Duodenal mucosa (tissue), 2 donors: ENCODE data around the gene FBXO31.

ENCODE experiments used
- H3K27ac ChIP-seq: one replicate; pipeline ENCODE4 v1.7.0; 2013; ENCODE audit warnings: low read depth, low read length
- H3K27me3 ChIP-seq, 2 donors: one replicate each; pipeline ENCODE4 v1.7.0; 2013; ENCODE audit warnings: low read length in 2 of 2, control low read depth in 1 of 2; ENCODE audit not compliant: insufficient read depth in 2 of 2, control insufficient read depth in 1 of 2
- H3K36me3 ChIP-seq, 2 donors: one replicate each; pipeline ENCODE4 v1.7.0; 2013; ENCODE audit warnings: low read length in 2 of 2, control low read depth in 1 of 2; ENCODE audit not compliant: insufficient read depth in 2 of 2, control insufficient read depth in 1 of 2
- H3K4me1 ChIP-seq, 2 donors: one replicate each; pipeline ENCODE4 v1.7.0; 2013; ENCODE audit warnings: low read length in 2 of 2, control low read depth in 1 of 2; ENCODE audit not compliant: insufficient read depth in 2 of 2, control insufficient read depth in 1 of 2
- H3K4me3 ChIP-seq, 2 donors: one replicate each; pipeline ENCODE4 v1.7.0; 2013; ENCODE audit warnings: low read length in 2 of 2, low read depth in 1 of 2
- H3K9ac ChIP-seq, 2 donors: one replicate each; pipeline ENCODE4 v1.7.0; 2013; ENCODE audit warnings: low read length in 2 of 2, low read depth in 1 of 2
- H3K9me3 ChIP-seq, 2 donors: one replicate each; pipeline ENCODE4 v1.7.0; 2013; ENCODE audit warnings: low read length in 2 of 2, control low read depth in 1 of 2; ENCODE audit not compliant: control insufficient read depth in 1 of 2

FBXO31 gene

GRCh38 chr16:87297918-87298631 lies 85.5 kb downstream of the FBXO31 start:
- Histone ChIP-seq H3K9me3 (no peaks in the 10 kb centered on the region), H3K36me3 (no peaks in the 10 kb centered on the region), H3K27me3 (no peaks in the 10 kb centered on the region), H3K9ac (no peak overlapping the region), H3K4me3 (no peak overlapping the region), H3K4me1 (peaks cover 4 to 5% of the 10 kb centered on the region in 2 donors), H3K27ac (no peak overlapping the region)

DNA sequence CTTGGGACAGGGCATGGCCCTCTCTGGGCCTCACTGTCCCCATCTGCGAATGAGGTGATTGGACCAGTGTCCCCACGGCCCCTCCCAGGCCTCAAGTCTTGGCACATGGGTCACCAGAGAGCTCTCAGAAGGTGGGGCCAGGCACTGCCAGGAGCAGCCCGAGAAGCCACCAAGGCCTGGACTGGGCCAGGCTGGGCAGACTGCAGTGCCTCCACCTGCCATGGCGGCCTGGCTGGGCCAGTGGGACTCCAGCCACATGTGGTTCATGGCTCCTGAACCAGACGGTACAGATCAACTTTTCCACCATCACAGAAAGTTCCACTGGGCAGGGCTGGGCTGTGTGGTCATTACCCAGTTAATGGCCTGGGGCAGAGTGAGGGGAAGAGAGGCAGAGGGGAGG lies 86.2 kb downstream of the FBXO31 start:
- Histone ChIP-seq H3K4me3 (no peak overlapping the region), H3K4me1 (peaks cover 4 to 5% of the 10 kb centered on the region in 2 donors), H3K9me3 (no peaks in the 10 kb centered on the region), H3K9ac (no peak overlapping the region), H3K27me3 (no peaks in the 10 kb centered on the region), H3K36me3 (no peaks in the 10 kb centered on the region), H3K27ac (no peak overlapping the region)

DNA sequence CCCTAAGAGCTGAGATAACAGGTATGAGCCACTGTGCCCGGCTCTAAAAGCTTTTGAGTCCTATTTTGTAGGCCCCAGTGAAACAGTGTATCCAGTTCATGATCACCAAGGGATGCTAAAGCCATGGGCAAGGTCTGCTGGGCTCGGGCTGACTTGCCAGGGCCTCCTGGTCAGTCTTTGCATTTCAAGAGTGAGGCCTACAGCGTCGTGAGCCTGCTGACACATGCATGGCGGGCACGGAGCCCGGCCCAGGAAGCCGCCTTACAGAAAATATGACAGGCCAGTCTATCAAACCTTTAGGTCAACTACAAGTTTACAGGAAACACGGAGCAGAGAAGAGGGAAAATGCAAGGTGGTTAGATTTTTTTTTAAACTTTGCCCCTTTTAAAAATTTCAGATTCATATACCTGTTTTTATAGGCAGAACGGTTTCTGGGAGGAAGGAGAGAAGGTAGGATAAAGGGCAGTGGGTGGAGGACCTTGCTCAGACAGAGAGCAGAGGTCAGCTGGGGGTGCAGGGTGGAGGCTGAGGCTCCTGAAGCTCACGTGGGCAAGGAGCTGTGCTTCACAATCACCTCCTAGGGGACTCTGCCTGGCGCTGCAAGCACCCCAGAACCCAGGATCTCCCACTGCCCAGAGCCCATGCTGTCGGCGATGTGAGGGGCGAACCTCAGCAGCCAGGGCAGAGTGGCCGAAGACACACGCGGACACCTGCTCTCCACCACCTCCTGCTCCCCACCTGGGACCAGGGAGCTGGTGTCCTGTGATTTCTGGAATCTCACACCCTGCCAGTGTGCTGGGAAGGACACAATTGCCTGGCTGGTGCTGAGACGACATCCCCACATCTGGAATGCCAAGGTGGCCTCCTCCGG lies 87.7 kb downstream of the FBXO31 start:
- Histone ChIP-seq H3K4me3 (no peak overlapping the region), H3K27ac (no peak overlapping the region), H3K9ac (no peak overlapping the region), H3K27me3 (no peaks in the 10 kb centered on the region), H3K9me3 (peaks cover 0 to 6% of the 10 kb centered on the region in 2 donors), H3K36me3 (no peaks in the 10 kb centered on the region), H3K4me1 (peaks cover 4 to 5% of the 10 kb centered on the region in 2 donors)

DNA sequence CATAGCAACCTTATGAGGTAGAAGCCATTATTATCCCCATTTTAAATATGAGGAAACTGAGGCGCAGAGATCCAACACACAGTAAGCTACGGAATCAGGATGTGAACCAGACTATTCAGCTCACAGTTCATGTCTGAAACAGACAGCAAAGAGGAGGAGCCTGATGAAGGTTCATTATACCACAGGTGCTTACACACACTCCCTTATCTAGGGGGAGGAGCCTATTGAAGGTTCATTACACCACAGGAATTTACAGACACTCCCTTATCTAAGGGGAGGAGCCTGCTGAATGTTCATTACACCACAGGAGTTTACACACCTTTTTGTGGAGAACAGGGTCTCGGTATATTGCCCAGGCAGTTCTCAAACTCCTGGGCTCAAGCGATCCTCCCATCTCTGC lies 88.3 kb downstream of the FBXO31 start:
- no peak overlapping the region for H3K27ac ChIP-seq
- peaks cover 0 to 6% of the 10 kb centered on the region in 2 donors for H3K9me3 ChIP-seq
- H3K36me3 ChIP-seq, result no peaks in the 10 kb centered on the region
- peaks cover 4 to 5% of the 10 kb centered on the region in 2 donors for H3K4me1 ChIP-seq
- no peak overlapping the region for H3K4me3 ChIP-seq
- no peaks in the 10 kb centered on the region for H3K27me3 ChIP-seq
- no peak overlapping the region for H3K9ac ChIP-seq

DNA sequence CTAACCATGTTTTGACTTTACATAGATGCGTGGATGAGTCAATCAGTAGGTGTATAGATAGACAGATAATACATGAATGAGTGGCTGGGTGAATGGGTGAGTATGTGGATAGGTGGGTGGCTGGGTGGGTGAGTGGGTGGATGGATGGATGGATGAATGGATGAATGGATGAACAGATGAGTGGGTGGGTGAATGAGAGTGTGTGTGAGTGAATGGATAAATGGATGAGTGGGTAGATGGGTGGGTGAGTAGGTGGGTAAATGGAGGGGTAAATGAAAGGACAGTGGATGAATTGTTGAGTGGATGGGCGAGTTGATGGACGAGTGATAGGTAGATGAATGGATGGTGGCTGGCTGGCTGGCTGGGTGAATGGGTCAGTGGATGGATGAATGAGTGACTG lies 89.6 kb downstream of the FBXO31 start:
- H3K9ac ChIP-seq, result no peak overlapping the region
- peaks cover 4 to 5% of the 10 kb centered on the region in 2 donors for H3K4me1 ChIP-seq
- no peak overlapping the region for H3K27ac ChIP-seq
- H3K9me3 ChIP-seq, result peaks cover 0 to 6% of the 10 kb centered on the region in 2 donors
- H3K27me3 ChIP-seq, result no peaks in the 10 kb centered on the region
- H3K36me3 ChIP-seq, result no peaks in the 10 kb centered on the region
- no peak overlapping the region for H3K4me3 ChIP-seq

DNA sequence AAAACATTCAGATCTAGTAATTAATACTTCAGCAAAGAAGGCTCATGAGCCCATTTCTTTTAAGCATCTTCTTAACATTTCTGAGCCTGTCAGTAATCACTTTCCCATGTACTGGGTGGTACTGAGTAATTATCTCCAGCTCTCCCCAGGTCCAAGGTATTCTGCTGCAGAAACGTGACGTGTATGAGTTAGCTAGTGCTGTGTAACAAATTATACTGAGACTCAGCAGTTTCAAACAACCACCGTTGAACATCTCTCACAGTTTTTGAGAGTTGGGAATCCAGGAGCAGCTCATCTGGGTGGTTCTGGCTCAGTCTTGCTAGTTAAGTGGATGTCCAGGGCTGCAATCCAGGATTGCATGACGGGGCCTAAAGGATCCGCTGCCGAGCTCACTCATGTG lies 91.6 kb downstream of the FBXO31 start:
- Histone ChIP-seq H3K4me3 (no peak overlapping the region), H3K9me3 (peaks cover 0 to 6% of the 10 kb centered on the region in 2 donors), H3K9ac (no peak overlapping the region), H3K27ac (no peak overlapping the region), H3K4me1 (peaks cover 4 to 5% of the 10 kb centered on the region in 2 donors), H3K27me3 (no peaks in the 10 kb centered on the region), H3K36me3 (no peaks in the 10 kb centered on the region)

DNA sequence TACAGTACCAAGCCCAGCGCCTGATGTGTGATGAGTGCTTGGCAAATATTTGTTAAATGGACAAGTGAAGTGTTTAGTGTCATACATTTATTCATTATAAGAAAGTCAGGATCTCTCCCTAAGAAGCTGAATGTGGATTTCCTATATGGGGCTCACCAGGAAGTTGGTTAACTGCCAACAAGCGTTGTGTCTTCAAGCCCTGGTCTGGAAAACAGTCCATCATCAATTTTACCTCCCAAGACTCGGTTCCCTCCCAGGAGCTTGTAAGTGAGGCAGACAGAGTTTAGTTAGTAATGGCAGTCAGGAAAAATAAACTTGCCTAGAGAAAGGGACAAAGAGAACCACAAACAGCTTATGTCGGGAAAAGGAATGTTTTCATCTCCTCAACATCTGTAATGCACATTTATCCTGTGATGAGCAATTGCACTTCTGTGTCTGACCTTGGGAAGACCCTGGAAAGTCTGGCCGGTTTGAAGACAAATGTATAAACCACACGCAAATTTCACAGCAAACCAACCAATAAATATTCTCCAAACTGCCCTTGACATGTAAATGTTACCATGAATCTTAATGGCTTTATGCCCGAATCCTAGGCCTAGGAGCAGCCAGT lies 94.7 kb downstream of the FBXO31 start:
- Histone ChIP-seq H3K36me3 (no peaks in the 10 kb centered on the region), H3K9ac (no peak overlapping the region), H3K4me1 (no peaks in the 10 kb centered on the region), H3K27me3 (no peaks in the 10 kb centered on the region), H3K9me3 (peaks cover 0 to 6% of the 10 kb centered on the region in 2 donors), H3K4me3 (no peak overlapping the region), H3K27ac (no peak overlapping the region)

GRCh38 chr16:87286839-87287626 lies 96.5 kb downstream of the FBXO31 start:
- H3K27me3 ChIP-seq, result no peaks in the 10 kb centered on the region
- H3K27ac ChIP-seq, result no peak overlapping the region
- H3K36me3 ChIP-seq, result no peaks in the 10 kb centered on the region
- H3K9ac ChIP-seq, result no peak overlapping the region
- no peak overlapping the region for H3K4me3 ChIP-seq
- H3K9me3 ChIP-seq, result peaks cover 0 to 3% of the 10 kb centered on the region in 2 donors
- no peaks in the 10 kb centered on the region for H3K4me1 ChIP-seq

- no peak overlapping the region for H3K4me3 ChIP-seq
- no peaks in the 10 kb centered on the region for H3K4me1 ChIP-seq
- H3K27me3 ChIP-seq, result no peaks in the 10 kb centered on the region
- no peak overlapping the region for H3K27ac ChIP-seq
- H3K9ac ChIP-seq, result no peak overlapping the region
- no peaks in the 10 kb centered on the region for H3K36me3 ChIP-seq
- no peaks in the 10 kb centered on the region for H3K9me3 ChIP-seq
Observed at GRCh38 chr16:87284183-87284582, 99.4 kb downstream of the FBXO31 start.
